ENCODE data around the gene MIS18A. TPM values are rescaled to one million over a fixed set of nuclear protein-coding genes. Genes with fewer than 3 reads are reported as not detected.

MIS18A gene
- total RNA-seq, 4 donors from 2014 or later, result 4.3 to 13.7 (median 8.9) TPM

DNA sequence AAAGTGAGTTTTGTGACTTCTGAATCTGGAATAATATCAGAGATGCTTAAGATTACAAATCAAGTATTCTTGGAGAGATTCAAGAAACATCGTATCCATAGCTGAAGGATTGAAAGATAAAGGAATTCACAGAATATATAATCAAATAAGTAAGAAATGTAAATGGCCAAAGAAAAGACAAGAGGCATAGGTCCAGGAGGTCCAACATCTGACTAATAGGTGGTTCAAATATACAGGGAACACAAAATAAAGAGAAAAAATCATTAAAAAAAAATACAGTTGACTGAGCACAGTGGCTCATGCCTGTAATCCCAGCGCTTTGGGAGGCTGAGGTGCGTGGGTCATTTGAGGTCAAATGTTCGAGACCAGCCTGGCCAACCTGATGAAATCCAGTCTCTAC is 6.6 kb upstream of the MIS18A start:
- no peak overlapping the region for H3K4me3 ChIP-seq
- no peak overlapping the region for H3K27ac ChIP-seq
- peaks cover 0 to 7% (median 0%) of the 10 kb centered on the region in 3 donors for H3K36me3 ChIP-seq
- DNase-seq, result no peak
- WGBS, 2 donors, result 97% methylated on average over 4 of the region's 4 CpGs
- TF ChIP-seq CTCF (IDR thresholded peaks at IDR 0.05) (no peak), POLR2A (IDR thresholded peaks at IDR 0.05) (no peak)
- no peaks in the 10 kb centered on the region for H3K9me3 ChIP-seq
- H3K4me1 ChIP-seq, result no peaks in the 10 kb centered on the region
- no peaks in the 10 kb centered on the region for H3K27me3 ChIP-seq
- intact Hi-C loops (cut with DNase I), result no loop called here

DNA sequence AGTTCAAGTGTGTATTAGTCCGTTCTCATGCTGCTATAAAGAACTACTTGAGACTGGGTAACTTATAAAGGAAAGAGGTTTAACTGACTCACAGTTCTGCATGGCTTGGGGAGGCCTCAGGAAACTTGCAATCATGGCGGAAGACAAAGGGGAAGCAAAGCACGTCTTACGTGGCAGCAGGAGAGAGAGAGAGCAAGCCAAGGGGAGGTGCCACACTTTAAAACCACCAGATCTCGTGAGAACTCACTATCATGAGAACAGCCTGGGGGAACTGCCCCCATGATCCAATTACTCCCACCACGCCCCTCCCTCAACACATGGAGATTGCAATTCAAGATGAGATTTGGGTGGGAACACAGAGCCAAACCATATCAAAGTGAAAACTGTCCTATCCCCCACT is 4.1 kb upstream of the MIS18A start:
- Histone ChIP-seq H3K4me1 (peaks cover 13 to 18% (median 15%) of the 10 kb centered on the region in 3 donors), H3K4me3 (no peak overlapping the region), H3K27me3 (no peaks in the 10 kb centered on the region), H3K27ac (no peak overlapping the region), H3K9me3 (no peaks in the 10 kb centered on the region), H3K36me3 (peaks cover 0 to 7% (median 0%) of the 10 kb centered on the region in 3 donors)
- intact Hi-C loops (cut with DNase I), result no loop called here
- TF ChIP-seq POLR2A (IDR thresholded peaks at IDR 0.05), result no peak
- TF ChIP-seq CTCF (IDR thresholded peaks at IDR 0.05), result no peak
- WGBS, 2 donors, result 78 to 83% methylated on average over 6 of the region's 6 CpGs
- DNase-seq, result no peak

DNA sequence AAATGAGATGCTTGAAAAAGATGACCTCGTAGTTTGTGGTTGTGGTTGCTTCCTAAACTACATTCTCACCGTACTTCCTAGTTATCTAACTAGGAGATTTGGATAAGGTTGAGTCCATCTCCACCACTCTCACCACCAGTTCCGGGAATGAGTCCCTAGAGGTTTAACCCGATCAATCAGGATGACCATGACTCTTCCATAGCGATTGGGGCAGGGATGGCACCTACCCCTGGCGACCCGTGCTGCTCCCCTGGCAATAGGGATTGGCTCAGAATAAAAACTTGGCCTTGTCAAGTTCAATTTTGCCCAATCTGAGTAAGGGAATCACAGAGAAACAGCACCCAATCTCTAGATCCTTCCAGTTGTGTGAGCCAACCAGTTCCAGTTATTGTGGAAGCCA is 2.7 kb upstream of the MIS18A start:
- Histone ChIP-seq H3K4me1 (peaks cover 15 to 29% (median 18%) of the 10 kb centered on the region in 3 donors), H3K9me3 (no peaks in the 10 kb centered on the region), H3K4me3 (no peak overlapping the region), H3K27ac (no peak overlapping the region), H3K36me3 (peaks cover 0 to 7% (median 0%) of the 10 kb centered on the region in 3 donors), H3K27me3 (no peaks in the 10 kb centered on the region)
- no peak for TF ChIP-seq POLR2A (IDR thresholded peaks at IDR 0.05)
- no peak for TF ChIP-seq CTCF (IDR thresholded peaks at IDR 0.05)
- intact Hi-C loops (cut with DNase I), result no loop called here
- no peak for DNase-seq
- WGBS, 2 donors, result 88 to 92% methylated on average over 6 to 7 of the region's 7 CpGs

DNA sequence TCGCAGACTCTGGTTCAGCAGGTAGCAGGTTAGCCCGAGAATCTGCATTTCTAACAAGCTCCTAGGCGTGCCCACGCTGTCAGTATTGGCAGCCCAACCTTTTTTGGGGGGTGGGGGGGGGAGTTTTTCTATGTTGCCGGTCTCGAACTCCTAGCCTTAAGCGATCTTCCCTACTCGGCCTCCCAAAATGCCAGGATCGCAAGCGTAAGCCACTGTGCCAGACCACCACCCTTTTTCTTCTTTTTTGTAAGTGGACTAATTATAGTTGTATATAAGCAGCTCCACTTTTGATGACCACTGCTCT is 480 bp upstream of the MIS18A start:
- no peak for DNase-seq
- Histone ChIP-seq H3K27me3 (no peaks in the 10 kb centered on the region), H3K4me1 (peaks cover 15 to 29% (median 18%) of the 10 kb centered on the region in 3 donors), H3K9me3 (no peaks in the 10 kb centered on the region), H3K36me3 (peaks cover 0 to 14% (median 0%) of the 10 kb centered on the region in 3 donors), H3K4me3 (peak overlapping the region; percentile 75 to 91 (median 82)), H3K27ac (peak overlapping the region; percentile 75 to 84 (median 76))
- 3 to 8% methylated on average over 9 to 10 of the region's 10 CpGs for WGBS, 2 donors
- intact Hi-C loops (cut with DNase I), result no loop called here
- no peak for TF ChIP-seq POLR2A (IDR thresholded peaks at IDR 0.05)
- TF ChIP-seq CTCF (IDR thresholded peaks at IDR 0.05), result no peak

DNA sequence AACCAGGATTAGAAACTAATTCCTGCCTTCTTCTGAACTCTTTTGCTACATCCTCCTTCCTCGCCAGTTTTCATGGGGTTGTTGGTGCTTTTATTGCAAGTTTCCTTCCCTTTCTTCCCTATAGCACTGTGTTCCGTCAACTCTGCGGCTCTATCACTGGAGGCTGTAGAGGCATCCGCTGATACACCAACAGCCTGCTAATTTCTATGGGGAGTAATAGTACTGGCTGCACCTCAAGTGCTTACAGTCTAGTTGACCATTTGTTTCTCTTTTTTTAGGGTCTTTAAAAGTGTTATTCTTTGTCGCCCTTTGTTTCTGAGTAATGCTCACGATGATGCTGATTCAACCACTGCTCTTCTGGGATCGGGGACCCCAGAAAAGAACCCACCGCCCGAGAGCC is 746 bp downstream of the MIS18A start:
- WGBS, 2 donors, result 2 to 3% methylated on average over 9 of the region's 9 CpGs
- Histone ChIP-seq H3K27me3 (no peaks in the 10 kb centered on the region), H3K4me3 (peak overlapping the region; percentile 75 to 91 (median 82)), H3K9me3 (no peaks in the 10 kb centered on the region), H3K27ac (peak overlapping the region in 3 of 4 donors; percentile 72 to 84 (median 76)), H3K4me1 (peaks cover 15 to 29% (median 18%) of the 10 kb centered on the region in 3 donors), H3K36me3 (peaks cover 0 to 20% (median 0%) of the 10 kb centered on the region in 3 donors)
- no peak for DNase-seq
- intact Hi-C loops (cut with DNase I), result no loop called here
- TF ChIP-seq POLR2A (IDR thresholded peaks at IDR 0.05) (no peak), CTCF (IDR thresholded peaks at IDR 0.05) (no peak)
